Fibroblast of lung (primary cell): ENCODE results near the gene JAK1. TPM values are rescaled to one million over a fixed set of nuclear protein-coding genes. Genes with fewer than 3 reads are reported as not detected.

Experiments used
- DNase-seq, 2 donors: peaks; one replicate each; pipeline versions ENCODE4 v3.0.0 to v3.0.0-alpha.2; 2010; ENCODE audit warnings: low read depth in 2 of 2
- H2AFZ ChIP-seq: 2 replicates; pipeline ENCODE4 v1.5.1; 2012; ENCODE audit warnings: low read length, control low read depth, inconsistent platforms
- H3K27ac ChIP-seq: 2 replicates; pipeline ENCODE4 v1.5.1; 2011; ENCODE audit warnings: low read length, control low read depth; ENCODE audit not compliant: insufficient read depth
- H3K27me3 ChIP-seq: 2 replicates; pipeline ENCODE4 v1.5.1; 2011; ENCODE audit warnings: mild to moderate bottlenecking, low read length; ENCODE audit not compliant: control insufficient read depth, insufficient read depth
- H3K36me3 ChIP-seq: 2 replicates; pipeline ENCODE4 v1.5.1; 2011; ENCODE audit warnings: low read length; ENCODE audit not compliant: control insufficient read depth, insufficient read depth
- H3K4me1 ChIP-seq: 2 replicates; pipeline ENCODE4 v1.5.1; 2011; ENCODE audit warnings: low read length; ENCODE audit not compliant: control insufficient read depth, insufficient read depth; ENCODE audit errors: extremely low read depth
- H3K4me2 ChIP-seq: 2 replicates; pipeline ENCODE4 v1.5.1; 2011; ENCODE audit warnings: low read length, control low read depth; ENCODE audit not compliant: insufficient read depth; ENCODE audit errors: extremely low read depth
- H3K4me3 ChIP-seq, 4 experiments: fragments of 200-600 bp in 1 of 4; sonication (generic) in 1 of 4; replicated peaks in 1 of 4; 2 replicates each; pipeline ENCODE4 v1.5.1; 2011 to 2016; ENCODE audit warnings: low read length in 4 of 4, low read depth in 3 of 4, mild to moderate bottlenecking in 3 of 4, control low read depth in 2 of 4, inconsistent platforms in 1 of 4, mixed read lengths in 1 of 4; ENCODE audit not compliant: insufficient read depth in 1 of 4; ENCODE audit errors: control extremely low read depth in 1 of 4
- H3K79me2 ChIP-seq: 2 replicates; pipeline ENCODE4 v1.5.1; 2012; ENCODE audit warnings: mild to moderate bottlenecking, low read length, inconsistent platforms; ENCODE audit not compliant: control insufficient read depth, insufficient read depth
- H3K9ac ChIP-seq: 2 replicates; pipeline ENCODE4 v1.5.1; 2011; ENCODE audit warnings: mild to moderate bottlenecking, low read length, control low read depth; ENCODE audit not compliant: insufficient read depth
- H3K9me3 ChIP-seq: 2 replicates; pipeline ENCODE4 v1.5.1; 2012; ENCODE audit warnings: low read depth, low read length; ENCODE audit not compliant: control insufficient read depth, insufficient read depth
- H4K20me1 ChIP-seq: 2 replicates; pipeline ENCODE4 v1.5.1; 2011; ENCODE audit warnings: low read length; ENCODE audit not compliant: control insufficient read depth, insufficient read depth; ENCODE audit errors: extremely low read depth
- CTCF ChIP-seq, 2 donors: IDR thresholded peaks in 1 of 2; conservative IDR thresholded peaks in 1 of 2; 1 replicate in 1 of 2; 2 replicates in 1 of 2; pipeline ENCODE4 v1.5.1; 2011 to 2012; ENCODE audit warnings: low read length in 2 of 2, control low read depth in 1 of 2, inconsistent platforms in 1 of 2, low read depth in 1 of 2, mild to moderate bottlenecking in 1 of 2
- EZH2 ChIP-seq: IDR thresholded peaks from 2 replicates; pipeline ENCODE4 v1.5.1; 2012; ENCODE audit warnings: low read length, control low read depth, mild to moderate bottlenecking; ENCODE audit errors: missing control alignments
- polyA plus RNA-seq, 2 donors: library from polyadenylated mRNA; depleted of rRNA in 1 of 2; stranded (reverse) in 1 of 2; unstranded in 1 of 2; fragments of >200 nt; gene quantifications; 2 replicates each; pipeline ENCODE4 v1.2.1, GENCODE V29; 2011 to 2012; ENCODE audit warnings: missing spikeins in 1 of 2
- total RNA-seq: library from RNA; depleted of rRNA; stranded (reverse); fragments of >200 nt; gene quantifications from 2 replicates; pipeline ENCODE4 v1.2.1, GENCODE V29; 2014

Gene JAK1
- total and polyA plus RNA-seq, 2 donors (not counting 1 experiment from before 2014, with no cell fraction given): 144 to 152 TPM

- Histone ChIP-seq H2AFZ (no peak overlapping the region), H4K20me1 (no peaks in the 10 kb centered on the region), H3K4me1 (no peaks in the 10 kb centered on the region), H3K4me3 (no peak overlapping the region), H3K9ac (no peak overlapping the region), H3K4me2 (no peak overlapping the region), H3K27me3 (no peaks in the 10 kb centered on the region), H3K79me2 (no peaks in the 10 kb centered on the region), H3K9me3 (no peaks in the 10 kb centered on the region), H3K36me3 (peaks cover 4% of the 10 kb centered on the region), H3K27ac (no peak overlapping the region)
- no peak for DNase-seq
- no peak for TF ChIP-seq CTCF (conservative IDR thresholded peaks at IDR 0.05 in 1 of 2, IDR thresholded peaks at IDR 0.05 in 1 of 2; ENCODE audit: low read depth in 1 of 2, low read length in 2 of 2)
- no peak for TF ChIP-seq EZH2
Observed at GRCh38 chr1:64830030-64830651, 136.2 kb downstream of the JAK1 start.

- Histone ChIP-seq H3K4me3 (no peak overlapping the region), H3K4me2 (no peak overlapping the region), H4K20me1 (no peaks in the 10 kb centered on the region), H3K9ac (no peak overlapping the region), H3K4me1 (no peaks in the 10 kb centered on the region), H3K27ac (no peak overlapping the region), H3K27me3 (no peaks in the 10 kb centered on the region), H3K9me3 (no peaks in the 10 kb centered on the region), H3K79me2 (no peaks in the 10 kb centered on the region), H2AFZ (no peak overlapping the region), H3K36me3 (peaks cover 4% of the 10 kb centered on the region)
- TF ChIP-seq EZH2 (no peak), CTCF (conservative IDR thresholded peaks at IDR 0.05 in 1 of 2, IDR thresholded peaks at IDR 0.05 in 1 of 2; ENCODE audit: low read depth in 1 of 2, low read length in 2 of 2) (no peak)
- DNase-seq: no peak
Observed at GRCh38 chr1:64829411-64830029, 136.8 kb downstream of the JAK1 start.

- Histone ChIP-seq H3K27me3 (no peaks in the 10 kb centered on the region), H3K4me1 (peaks cover 2% of the 10 kb centered on the region), H3K27ac (no peak overlapping the region), H3K9ac (no peak overlapping the region), H3K79me2 (no peaks in the 10 kb centered on the region), H3K36me3 (peaks cover 4% of the 10 kb centered on the region), H4K20me1 (no peaks in the 10 kb centered on the region), H2AFZ (no peak overlapping the region), H3K4me2 (no peak overlapping the region), H3K9me3 (no peaks in the 10 kb centered on the region), H3K4me3 (no peak overlapping the region)
- DNase-seq: no peak
- no peak for TF ChIP-seq CTCF (conservative IDR thresholded peaks at IDR 0.05 in 1 of 2, IDR thresholded peaks at IDR 0.05 in 1 of 2; ENCODE audit: low read depth in 1 of 2, low read length in 2 of 2)
- TF ChIP-seq EZH2: no peak
Observed at GRCh38 chr1:64828829-64829228, 137.5 kb downstream of the JAK1 start.
